DMS153 treated with DMSO at 0.1 percent for 48 hours (cell line): Measurements from ENCODE around the gene TUBGCP4.
"Not testable (repeated sequence)": the region's sequence is repeated elsewhere in the genome, so short reads cannot be mapped to it uniquely, and the experiment has no call there.

Experiments
- DNase-seq: peaks from one replicate; lab custom pipeline; 2025; ENCODE audit not compliant: unreplicated experiment; lab: John Stamatoyannopoulos, UW

Gene TUBGCP4

GRCh38 chr15:43370975-43371974 lies at the start of gene TUBGCP4, which contains the start of gene ZSCAN29:
TUBGCP4 (plus strand) TSS chr15:43371101; CDS start chr15:43371355, 254 bp downstream.
ZSCAN29 (minus strand) TSS chr15:43371043; CDS start chr15:43369913, 1,130 bp downstream.
- peak; percentile 3 for DNase-seq

- DNase-seq = no peak
Measured at GRCh38 chr15:43325039-43325684, 45.7 kb upstream of the TUBGCP4 start.

- DNase-seq = no peak
Measured at GRCh38 chr15:43329217-43329959, 41.5 kb upstream of the TUBGCP4 start.

GRCh38 chr15:43329960-43330779 lies 40.7 kb upstream of the TUBGCP4 start, which contains the start of gene LCMT2:
LCMT2 (minus strand) TSS chr15:43330573; CDS start chr15:43330489, 84 bp downstream.
- DNase-seq = peak; percentile 50

DNA sequence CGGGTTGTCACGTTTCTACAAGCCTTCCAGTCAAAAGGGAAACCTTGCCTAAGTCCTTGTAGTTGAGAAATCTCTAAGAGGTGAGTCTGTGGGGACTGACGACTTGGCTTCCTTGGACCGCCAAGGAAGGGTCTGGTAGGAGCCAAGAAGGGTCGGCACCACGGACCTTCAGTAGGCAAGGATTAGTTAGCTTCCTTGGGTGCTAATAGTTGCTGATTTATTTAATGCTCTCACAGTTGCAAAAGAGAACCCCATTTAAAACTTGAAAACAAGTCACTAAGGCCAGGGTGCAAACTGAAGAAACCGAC lies 40.2 kb upstream of the TUBGCP4 start:
- DNase-seq = no peak

- DNase-seq = no peak
Measured at GRCh38 chr15:43346305-43346704, 24.6 kb upstream of the TUBGCP4 start.

DNA sequence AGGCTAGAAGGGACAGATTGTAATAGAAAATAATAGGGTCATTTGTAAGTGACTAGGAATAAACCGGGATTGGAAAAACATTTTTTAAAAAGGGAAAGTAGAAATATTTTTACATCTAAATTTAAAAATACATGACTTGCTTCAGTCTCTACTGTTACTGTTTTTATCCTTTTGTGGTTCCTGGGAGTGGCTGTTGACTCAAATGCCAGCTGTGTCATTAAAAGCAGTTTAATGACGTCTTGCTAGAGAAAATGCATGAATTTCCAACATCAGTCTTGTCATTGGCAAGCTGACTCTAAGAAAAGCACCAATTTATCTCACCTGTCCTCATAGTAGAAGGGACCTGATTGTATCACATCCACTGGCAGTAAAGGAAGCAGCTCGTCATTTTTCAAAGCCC lies 23.8 kb upstream of the TUBGCP4 start:
- DNase-seq = no peak

DNA sequence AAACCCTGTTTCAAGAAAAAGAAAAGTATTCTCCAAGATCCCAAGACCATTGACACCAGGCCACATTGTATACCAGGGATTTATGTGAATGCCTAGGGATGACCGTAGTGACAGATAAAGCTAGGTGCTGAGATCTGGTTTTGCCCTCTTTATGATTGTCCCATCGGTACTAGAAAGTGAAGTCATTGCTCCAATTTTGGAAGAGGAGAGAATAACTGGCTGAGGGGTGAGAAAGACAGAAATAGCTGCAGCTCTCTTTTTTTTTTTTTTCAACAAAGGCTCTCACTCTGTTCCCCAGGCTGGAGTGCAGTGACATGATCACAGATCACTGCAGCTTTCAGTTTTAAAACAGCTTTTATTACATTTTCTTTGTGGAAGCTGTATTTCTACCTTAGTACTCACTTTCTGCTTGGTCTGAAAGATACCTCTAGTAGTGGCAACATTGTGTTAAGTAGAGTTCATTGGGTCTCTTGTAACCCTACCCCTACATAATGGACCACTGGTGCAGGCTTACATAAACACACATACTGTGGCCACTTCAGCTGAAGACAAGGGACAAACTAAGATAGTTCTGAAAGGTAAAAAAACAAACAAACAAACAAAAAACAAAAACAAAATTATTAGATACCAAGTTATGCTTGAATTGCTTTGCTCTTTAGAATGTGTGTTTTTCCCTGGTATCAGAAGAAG lies 18.1 kb upstream of the TUBGCP4 start:
- no peak for DNase-seq

DNA sequence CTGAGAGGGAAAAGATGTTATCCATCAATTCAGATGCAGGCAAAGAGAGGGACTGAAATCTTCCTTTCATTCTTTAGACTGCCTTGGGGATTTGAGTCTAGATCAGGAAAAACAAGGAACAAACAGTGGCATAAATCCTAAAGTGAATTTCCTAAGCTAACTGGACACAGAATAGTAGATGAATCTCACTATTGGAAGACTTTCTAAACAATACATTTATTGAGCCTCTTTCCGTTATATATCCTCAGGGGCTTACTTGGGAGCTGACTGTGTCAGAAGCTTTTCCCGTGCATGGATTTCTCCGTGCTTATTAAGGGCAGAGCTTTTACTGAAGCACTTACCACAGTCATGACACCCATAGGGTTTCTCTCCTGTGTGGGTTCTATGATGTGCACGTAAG lies 10.1 kb upstream of the TUBGCP4 start:
- DNase-seq = no peak

GRCh38 chr15:43361313-43361903 lies 9.5 kb upstream of the TUBGCP4 start:
- DNase-seq = no peak

DNA sequence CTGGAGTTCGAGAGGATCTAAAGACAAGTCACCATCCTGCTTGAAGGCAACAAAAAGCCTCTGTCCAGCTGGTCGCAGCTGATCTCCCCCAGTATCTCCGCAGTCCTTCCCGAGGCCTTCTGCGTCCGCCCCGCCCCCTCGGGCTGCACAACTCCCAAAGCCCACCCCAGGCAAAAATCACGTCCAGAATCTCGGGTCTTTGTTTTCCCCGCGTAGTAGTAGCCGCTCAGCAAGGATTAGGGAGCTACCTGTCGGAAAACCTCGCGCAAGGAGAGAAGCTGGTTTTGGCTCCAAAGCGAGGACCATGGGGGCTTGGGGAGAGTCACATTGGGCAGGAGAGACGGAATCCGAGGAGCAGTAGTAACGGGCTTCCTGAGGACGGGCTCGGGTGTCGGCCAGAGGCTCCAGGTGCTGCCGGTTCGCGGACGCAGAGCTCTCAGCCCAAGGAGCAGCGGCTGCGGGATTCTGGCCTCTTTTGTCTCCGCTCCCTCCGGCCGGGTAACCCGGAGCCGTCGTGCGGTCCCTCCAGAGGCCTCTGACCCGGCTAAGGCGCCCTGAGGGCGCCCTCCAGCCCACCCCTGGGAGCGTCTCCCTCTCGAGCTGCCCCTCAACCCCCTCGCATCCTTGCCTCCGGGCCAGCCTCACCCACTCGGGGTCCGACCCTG lies 459 bp upstream of the TUBGCP4 start:
- no peak for DNase-seq

GRCh38 chr15:43376017-43376705 lies 5.3 kb downstream of the TUBGCP4 start:
- no peak for DNase-seq

- no peak for DNase-seq
Measured at GRCh38 chr15:43378601-43379000, 7.7 kb downstream of the TUBGCP4 start.

GRCh38 chr15:43382310-43382709 lies 11.4 kb downstream of the TUBGCP4 start:
- DNase-seq = no peak

GRCh38 chr15:43383070-43383469 lies 12.2 kb downstream of the TUBGCP4 start:
- no peak for DNase-seq

- no peak for DNase-seq
Measured at GRCh38 chr15:43390723-43391122, 19.8 kb downstream of the TUBGCP4 start.

DNA sequence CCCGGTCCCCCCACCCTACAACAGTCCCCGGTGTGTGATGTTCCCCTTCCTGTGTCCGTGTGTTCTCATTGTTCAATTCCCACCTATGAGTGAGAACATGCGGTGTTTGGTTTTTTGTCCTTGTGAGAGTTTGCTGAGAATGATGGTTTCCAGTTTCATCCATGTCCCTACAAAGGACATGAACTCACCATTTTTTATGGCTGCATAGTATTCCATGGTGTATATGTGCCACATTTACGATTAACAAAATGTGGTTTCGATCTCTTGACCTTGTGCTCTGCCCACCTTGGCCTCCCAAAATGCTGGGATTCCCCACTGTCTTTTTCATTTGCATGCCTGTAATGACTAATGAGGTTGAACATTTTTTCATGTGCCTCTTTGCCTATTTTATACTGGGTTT lies 22.7 kb downstream of the TUBGCP4 start:
- not testable (repeated sequence) for DNase-seq

DNA sequence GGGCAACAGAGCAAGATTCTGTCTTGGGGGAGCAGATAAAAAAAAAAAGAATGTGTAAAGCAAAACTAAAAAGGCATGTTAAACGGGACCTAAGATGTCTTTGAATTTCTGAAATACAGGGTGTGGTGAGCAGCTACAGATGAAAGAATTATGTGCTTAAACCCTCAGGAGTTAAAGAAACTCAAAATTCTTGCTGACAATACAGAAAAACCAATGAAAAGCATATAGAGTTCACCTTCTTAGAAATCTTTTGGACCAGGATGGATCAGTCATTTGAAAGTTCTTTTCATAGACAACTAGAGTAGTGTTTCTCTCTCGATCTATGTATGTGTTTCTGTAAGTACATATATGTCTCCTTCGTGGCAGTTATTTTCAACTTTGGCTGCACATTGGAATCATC lies 31.4 kb downstream of the TUBGCP4 start:
- no peak for DNase-seq
